Endometrial microvascular endothelial cells (primary cell): ENCODE results near the gene TBC1D3B. TPM values are rescaled to one million over a fixed set of nuclear protein-coding genes. Genes with fewer than 3 reads are reported as not detected.
"Not testable (repeated sequence)": the region's sequence is repeated elsewhere in the genome, so short reads cannot be mapped to it uniquely, and the experiment has no call there.

Experiments used
- in situ Hi-C: cut with HindIII; loops from 2 replicates; pipeline ENCODE4 v1.10.0; 2017; ENCODE audit warnings: low sequenced_read_pairs, low pct_unique_long_range_greater_than_20kb; ENCODE audit errors: inconsistent ontology term
- total RNA-seq: library from RNA; depleted of rRNA; stranded (reverse); fragments of >200 nt; gene quantifications from one replicate; pipeline ENCODE4 v1.2.3, GENCODE V29; 2015; ENCODE audit errors: inconsistent ontology term

Gene TBC1D3B
- total RNA-seq, result not detected

- in situ Hi-C loops, result not testable (repeated sequence)
Observed at GRCh38 chr17:36176536-36176935, at the start of gene TBC1D3B. Gene TBC1D3B (minus strand): TSS chr17:36176636. CDS start chr17:36175050, 1,586 bp downstream.

- in situ Hi-C loops, result not testable (repeated sequence)
Observed at GRCh38 chr17:36222967-36223366, 46.5 kb upstream of the TBC1D3B start.

GRCh38 chr17:36221581-36222100 lies 45.2 kb upstream of the TBC1D3B start:
- in situ Hi-C loops, result not testable (repeated sequence)

GRCh38 chr17:36220737-36221580 lies 44.5 kb upstream of the TBC1D3B start:
- in situ Hi-C loops, result not testable (repeated sequence)

GRCh38 chr17:36219556-36219955 lies 43.1 kb upstream of the TBC1D3B start:
- in situ Hi-C loops, result not testable (repeated sequence)

- in situ Hi-C loops, result not testable (repeated sequence)
Observed at GRCh38 chr17:36215406-36216308, 39.2 kb upstream of the TBC1D3B start.

GRCh38 chr17:36214918-36215317 lies 38.5 kb upstream of the TBC1D3B start:
- in situ Hi-C loops, result no loop called here

- in situ Hi-C loops, result no loop called here
Observed at GRCh38 chr17:36213695-36214094, 37.3 kb upstream of the TBC1D3B start.

- in situ Hi-C loops, result no loop called here
Observed at GRCh38 chr17:36212966-36213365, 36.5 kb upstream of the TBC1D3B start.

GRCh38 chr17:36212272-36212605 lies 35.8 kb upstream of the TBC1D3B start:
- in situ Hi-C loops, result no loop called here

GRCh38 chr17:36211484-36212271 lies 35.2 kb upstream of the TBC1D3B start:
- in situ Hi-C loops, result not testable (repeated sequence)

- in situ Hi-C loops, result not testable (repeated sequence)
Observed at GRCh38 chr17:36210439-36211211, 34.2 kb upstream of the TBC1D3B start, which contains the start of gene CCL4L2. Gene CCL4L2 (plus strand): TSS chr17:36211063.

GRCh38 chr17:36209575-36209974 lies 33.1 kb upstream of the TBC1D3B start:
- in situ Hi-C loops, result no loop called here

GRCh38 chr17:36207383-36207782 lies 30.9 kb upstream of the TBC1D3B start:
- in situ Hi-C loops, result not testable (repeated sequence)

- in situ Hi-C loops, result not testable (repeated sequence)
Observed at GRCh38 chr17:36206486-36206821, 30.0 kb upstream of the TBC1D3B start.

- in situ Hi-C loops, result no loop called here
Observed at GRCh38 chr17:36205637-36206485, 29.4 kb upstream of the TBC1D3B start.

GRCh38 chr17:36204724-36205500 lies 28.5 kb upstream of the TBC1D3B start:
- in situ Hi-C loops, result no loop called here
